Vagina (tissue), 2 donors: ENCODE data around the gene AOX1.

Experiments used
- POLR2A ChIP-seq, 2 donors: fragments of 450-650 bp; IDR thresholded peaks; one replicate each; pipeline ENCODE4 v1.6.1; 2017; ENCODE audit warnings: antibody characterized with exemption in 2 of 2, mild to moderate bottlenecking in 2 of 2, moderate library complexity in 2 of 2
- TF ChIP-seq, protein P1 (sequence below), 3 experiments: fragments of 450-650 bp in 2 of 3; fragments of 200-600 bp in 1 of 3; sonication (generic) in 1 of 3; IDR thresholded peaks; one replicate each; pipeline ENCODE4 v1.5.1; 2017 to 2019; ENCODE audit warnings: antibody characterized with exemption in 3 of 3, mild to moderate bottlenecking in 2 of 3, moderate library complexity in 2 of 3

DNA sequence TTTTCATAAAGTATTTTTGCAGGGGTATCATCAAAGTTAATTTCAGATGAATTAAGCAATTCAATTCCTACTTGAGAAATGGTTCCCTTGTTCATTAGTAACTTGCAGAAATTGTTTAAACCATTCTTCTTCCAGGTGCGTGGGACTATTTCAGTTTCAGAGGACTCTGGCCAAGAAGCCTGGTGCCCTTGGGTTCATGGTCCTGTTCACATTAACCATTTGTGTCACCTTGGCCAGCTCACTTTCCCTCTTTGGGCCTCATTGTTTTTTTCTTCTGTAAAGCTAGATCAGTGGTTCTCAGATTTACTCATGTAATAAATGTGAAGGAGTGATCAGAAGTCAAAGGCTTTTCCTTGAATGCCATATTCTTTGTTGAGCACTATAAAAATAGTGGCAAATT lies 113.5 kb downstream of the AOX1 start:
- TF ChIP-seq, protein P1, sequence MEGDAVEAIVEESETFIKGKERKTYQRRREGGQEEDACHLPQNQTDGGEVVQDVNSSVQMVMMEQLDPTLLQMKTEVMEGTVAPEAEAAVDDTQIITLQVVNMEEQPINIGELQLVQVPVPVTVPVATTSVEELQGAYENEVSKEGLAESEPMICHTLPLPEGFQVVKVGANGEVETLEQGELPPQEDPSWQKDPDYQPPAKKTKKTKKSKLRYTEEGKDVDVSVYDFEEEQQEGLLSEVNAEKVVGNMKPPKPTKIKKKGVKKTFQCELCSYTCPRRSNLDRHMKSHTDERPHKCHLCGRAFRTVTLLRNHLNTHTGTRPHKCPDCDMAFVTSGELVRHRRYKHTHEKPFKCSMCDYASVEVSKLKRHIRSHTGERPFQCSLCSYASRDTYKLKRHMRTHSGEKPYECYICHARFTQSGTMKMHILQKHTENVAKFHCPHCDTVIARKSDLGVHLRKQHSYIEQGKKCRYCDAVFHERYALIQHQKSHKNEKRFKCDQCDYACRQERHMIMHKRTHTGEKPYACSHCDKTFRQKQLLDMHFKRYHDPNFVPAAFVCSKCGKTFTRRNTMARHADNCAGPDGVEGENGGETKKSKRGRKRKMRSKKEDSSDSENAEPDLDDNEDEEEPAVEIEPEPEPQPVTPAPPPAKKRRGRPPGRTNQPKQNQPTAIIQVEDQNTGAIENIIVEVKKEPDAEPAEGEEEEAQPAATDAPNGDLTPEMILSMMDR (IDR thresholded peaks at IDR 0.05) = no peak
- TF ChIP-seq POLR2A (IDR thresholded peaks at IDR 0.05) = no peak
